GM12878 (cell line): ENCODE results near the gene CYYR1. TPM values are rescaled to one million over a fixed set of nuclear protein-coding genes. Genes with fewer than 3 reads are reported as not detected.

Experiments used
- ATAC-seq: fragments of 200-7000 bp; cut with Tn5 transposase; 3 replicates; pipeline ENCODE4 v1.9.1; 2020; ENCODE audit warnings: mild to moderate bottlenecking, moderate library complexity
- BruUV-seq: library from RNA; stranded (reverse); fragments of 400-500 nt; replicated peaks from 2 replicates; lab custom pipeline; 2021; lab: Mats Ljungman, UMichigan
- CTCF ChIA-PET: fragments of 300-600 bp; sonication (Branson Sonifier 250); formaldehyde crosslinking; extraction: SDS; loops from one replicate; lab custom pipeline; 2021; ENCODE audit warnings: inconsistent platforms; lab: Yijun Ruan, JAX
- POLR2A ChIA-PET: fragments of 350-600 bp; formaldehyde crosslinking; extraction: SDS; loops from one replicate; lab custom pipeline; 2021; ENCODE audit warnings: inconsistent platforms; lab: Charles Lee
- RAD21 ChIA-PET: fragments of 300-600 bp; sonication (Branson Sonifier 250); formaldehyde crosslinking; loops from one replicate; lab custom pipeline; 2023; ENCODE audit warnings: antibody characterized with exemption; ENCODE audit not compliant: unreplicated experiment; lab: Charles Lee
- SMC1A ChIA-PET: fragments of 300-600 bp; sonication (Branson Sonifier 250); formaldehyde crosslinking; loops from one replicate; lab custom pipeline; 2023; ENCODE audit not compliant: unreplicated experiment, uncharacterized antibody; lab: Charles Lee
- DNase-seq: peaks from one replicate; pipeline ENCODE4 v3.0.0-alpha.2; 2011; ENCODE audit warnings: low read depth, low spot score
- FAIRE-seq: peaks from 3 replicates; lab custom pipeline; 2011; peaks lifted over from hg19 to GRCh38; lab: Jason Lieb, UNC
- H2AFZ ChIP-seq: 2 replicates; pipeline ENCODE4 v1.6.0; 2011; ENCODE audit warnings: low read depth, low read length, control low read depth; ENCODE audit not compliant: control insufficient read depth
- H3K27ac ChIP-seq: 2 replicates; pipeline ENCODE4 v1.5.1; 2011; ENCODE audit warnings: control low read depth; ENCODE audit not compliant: control insufficient read depth, insufficient read depth
- H3K27me3 ChIP-seq, 2 experiments: replicated peaks in 1 of 2; 2 replicates each; pipeline versions ENCODE4 v1.6.0 to v1.6.1; 2011; ENCODE audit warnings: low read length in 1 of 2; ENCODE audit not compliant: control insufficient read depth in 2 of 2, insufficient read depth in 2 of 2
- H3K36me3 ChIP-seq, 2 experiments: 2 replicates each; pipeline ENCODE4 v1.5.1; 2011; ENCODE audit warnings: low read length in 1 of 2; ENCODE audit not compliant: control insufficient read depth in 2 of 2, insufficient read depth in 2 of 2
- H3K4me1 ChIP-seq: 2 replicates; pipeline ENCODE4 v1.6.1; 2011; ENCODE audit warnings: mild to moderate bottlenecking, low read length, moderate library complexity, mixed read lengths; ENCODE audit not compliant: control insufficient read depth, insufficient read depth
- H3K4me2 ChIP-seq: 2 replicates; pipeline ENCODE4 v1.6.0; 2011; ENCODE audit warnings: control low read depth; ENCODE audit not compliant: control insufficient read depth, insufficient read depth
- H3K4me3 ChIP-seq: fragments of 200-600 bp; sonication (generic); 2 replicates; pipeline ENCODE4 v1.5.1; 2016
- H3K79me2 ChIP-seq: 2 replicates; pipeline ENCODE4 v1.6.0; 2011; ENCODE audit warnings: low read length; ENCODE audit not compliant: control insufficient read depth, insufficient read depth
- H3K9ac ChIP-seq: 2 replicates; pipeline ENCODE4 v1.8.0; 2011; ENCODE audit warnings: low read length, control low read depth, mixed read lengths; ENCODE audit not compliant: control insufficient read depth, insufficient read depth
- H3K9me3 ChIP-seq: replicated peaks from 3 replicates; pipeline ENCODE4 v1.5.1; 2011; ENCODE audit warnings: mild to moderate bottlenecking, low read length; ENCODE audit not compliant: control insufficient read depth, insufficient read depth
- H4K20me1 ChIP-seq: 2 replicates; pipeline ENCODE4 v1.6.0; 2011; ENCODE audit not compliant: control insufficient read depth, insufficient read depth
- ASH2L ChIP-seq: fragments of 300-600, 200-600 bp; sonication (generic); IDR thresholded peaks from 2 replicates; pipeline ENCODE4 v1.6.1; 2017; ENCODE audit warnings: low read depth, mild to moderate bottlenecking, borderline replicate concordance
- BCL11A ChIP-seq: IDR thresholded peaks from 2 replicates; pipeline ENCODE4 v1.6.1; 2011; ENCODE audit warnings: low read depth, low read length
- CBFB ChIP-seq: IDR thresholded peaks from 2 replicates; pipeline ENCODE4 v1.6.1; 2016; ENCODE audit warnings: antibody characterized with exemption, low read depth
- KLF5 ChIP-seq: fragments of 450-650 bp; IDR thresholded peaks from 2 replicates; pipeline ENCODE4 v1.6.1; 2014; ENCODE audit warnings: mild to moderate bottlenecking; ENCODE audit not compliant: partially characterized antibody
- POLR2A ChIP-seq: IDR thresholded peaks from 2 replicates; pipeline ENCODE4 v1.6.1; 2011; ENCODE audit warnings: low read depth, mild to moderate bottlenecking, low read length
- WGBS: methylation state at CpG from one replicate; pipeline ENCODE4 v1.1.6; 2016; ENCODE audit warnings: low lambda C conversion rate; ENCODE audit not compliant: insufficient replicate concordance, insufficient coverage; ENCODE audit errors: missing lambda C conversion rate; 5-methylcytosine and 5-hydroxymethylcytosine counted together
- in situ Hi-C: fragments of 300-500 bp; cut with MboI; formaldehyde crosslinking; loops from 9 replicates; pipeline ENCODE4 v1.14.3; 2018; ENCODE audit warnings: mixed read lengths
- intact Hi-C: fragments of 100-400 bp; cut with micrococcal nuclease; formaldehyde crosslinking; loops from one replicate; pipeline ENCODE4 v1.14.2; 2022; ENCODE audit not compliant: unreplicated experiment
- polyA plus RNA-seq, 11 experiments: library from polyadenylated mRNA; depleted of rRNA in 4 of 11; unstranded in 6 of 11; stranded (reverse) in 5 of 11; fragments of >200 nt; fragmentation: Nextera tagmentation in 4 of 11; fragmentation: Illumina TruSeq in 1 of 11; extraction: Ambion mirVana in 4 of 11; extraction: Trizol in 1 of 11; gene quantifications; 1 replicate in 1 of 11; 2 replicates in 10 of 11; pipeline versions ENCODE4 v1.2.1 to v1.2.3, GENCODE V29; 2011 to 2016; ENCODE audit warnings: inconsistent platforms in 2 of 11, missing spikeins in 2 of 11, low read depth in 1 of 11
- total RNA-seq, 4 experiments: library from RNA; depleted of rRNA in 3 of 4; stranded (reverse); fragments of >200 nt in 3 of 4; fragmentation: Illumina TruSeq in 1 of 4; extraction: Trizol in 1 of 4; gene quantifications; 2 replicates each; pipeline versions ENCODE4 v1.2.1 to v1.2.3, GENCODE V29; 2013 to 2021
- TF ChIP-seq, protein P1 (sequence below): fragments of 450-650 bp; IDR thresholded peaks from 2 replicates; pipeline ENCODE4 v1.6.1; 2017; ENCODE audit warnings: antibody characterized with exemption, mild to moderate bottlenecking, moderate library complexity
- TF ChIP-seq, protein P2 (sequence below): IDR thresholded peaks from 2 replicates; pipeline ENCODE4 v1.6.1; 2012; ENCODE audit warnings: low read length, inconsistent platforms

CYYR1 gene
- total and polyA plus RNA-seq, 10 of the 15 experiments (the other 5 are each of a cell fraction or from before 2014, with no cell fraction given) = 0.11 to 0.13 TPM; not detected in 8

DNA sequence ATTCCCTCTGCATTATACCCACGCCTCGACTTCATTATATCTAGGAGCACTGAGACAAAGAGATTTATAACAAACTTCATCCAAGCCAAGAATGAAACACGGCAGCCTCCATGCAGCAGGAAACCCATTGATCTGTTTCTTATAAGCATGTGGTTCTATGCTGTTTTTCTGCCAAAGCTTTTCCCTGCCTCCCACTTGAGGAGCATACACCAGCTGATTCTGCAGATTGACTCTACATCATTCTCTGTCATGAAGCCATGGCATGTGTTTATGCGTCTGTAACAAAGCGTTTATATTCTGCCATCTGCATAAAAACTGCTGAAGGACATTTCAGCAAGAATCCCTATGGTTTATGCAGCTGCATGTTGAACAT lies 102.0 kb downstream of the CYYR1 start:
- ChIA-PET SMC1A (no interaction called here), CTCF (no interaction called here), RAD21 (no interaction called here), POLR2A (no interaction called here)
- Histone ChIP-seq H3K27me3 (no peaks in the 10 kb centered on the region), H3K4me2 (no peak overlapping the region), H3K79me2 (no peaks in the 10 kb centered on the region), H3K27ac (no peak overlapping the region), H2AFZ (no peak overlapping the region), H4K20me1 (no peaks in the 10 kb centered on the region), H3K4me3 (no peak overlapping the region), H3K4me1 (no peaks in the 10 kb centered on the region), H3K36me3 (no peaks in the 10 kb centered on the region), H3K9ac (no peak overlapping the region), H3K9me3 (no peaks in the 10 kb centered on the region)
- intact Hi-C loops (no loop called here), in situ Hi-C loops (no loop called here)
- BruUV-seq = no TSS peak
- FAIRE-seq (no peak), DNase-seq (no peak), ATAC-seq (no peak)
- WGBS = 30% methylated on average over 5 of the region's 5 CpGs
- TF ChIP-seq ASH2L (no peak), CBFB (no peak), BCL11A (no peak), POLR2A (no peak), KLF5 (no peak)
- TF ChIP-seq, protein P1, sequence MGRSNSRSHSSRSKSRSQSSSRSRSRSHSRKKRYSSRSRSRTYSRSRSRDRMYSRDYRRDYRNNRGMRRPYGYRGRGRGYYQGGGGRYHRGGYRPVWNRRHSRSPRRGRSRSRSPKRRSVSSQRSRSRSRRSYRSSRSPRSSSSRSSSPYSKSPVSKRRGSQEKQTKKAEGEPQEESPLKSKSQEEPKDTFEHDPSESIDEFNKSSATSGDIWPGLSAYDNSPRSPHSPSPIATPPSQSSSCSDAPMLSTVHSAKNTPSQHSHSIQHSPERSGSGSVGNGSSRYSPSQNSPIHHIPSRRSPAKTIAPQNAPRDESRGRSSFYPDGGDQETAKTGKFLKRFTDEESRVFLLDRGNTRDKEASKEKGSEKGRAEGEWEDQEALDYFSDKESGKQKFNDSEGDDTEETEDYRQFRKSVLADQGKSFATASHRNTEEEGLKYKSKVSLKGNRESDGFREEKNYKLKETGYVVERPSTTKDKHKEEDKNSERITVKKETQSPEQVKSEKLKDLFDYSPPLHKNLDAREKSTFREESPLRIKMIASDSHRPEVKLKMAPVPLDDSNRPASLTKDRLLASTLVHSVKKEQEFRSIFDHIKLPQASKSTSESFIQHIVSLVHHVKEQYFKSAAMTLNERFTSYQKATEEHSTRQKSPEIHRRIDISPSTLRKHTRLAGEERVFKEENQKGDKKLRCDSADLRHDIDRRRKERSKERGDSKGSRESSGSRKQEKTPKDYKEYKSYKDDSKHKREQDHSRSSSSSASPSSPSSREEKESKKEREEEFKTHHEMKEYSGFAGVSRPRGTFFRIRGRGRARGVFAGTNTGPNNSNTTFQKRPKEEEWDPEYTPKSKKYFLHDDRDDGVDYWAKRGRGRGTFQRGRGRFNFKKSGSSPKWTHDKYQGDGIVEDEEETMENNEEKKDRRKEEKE = no peak
- TF ChIP-seq, protein P2, sequence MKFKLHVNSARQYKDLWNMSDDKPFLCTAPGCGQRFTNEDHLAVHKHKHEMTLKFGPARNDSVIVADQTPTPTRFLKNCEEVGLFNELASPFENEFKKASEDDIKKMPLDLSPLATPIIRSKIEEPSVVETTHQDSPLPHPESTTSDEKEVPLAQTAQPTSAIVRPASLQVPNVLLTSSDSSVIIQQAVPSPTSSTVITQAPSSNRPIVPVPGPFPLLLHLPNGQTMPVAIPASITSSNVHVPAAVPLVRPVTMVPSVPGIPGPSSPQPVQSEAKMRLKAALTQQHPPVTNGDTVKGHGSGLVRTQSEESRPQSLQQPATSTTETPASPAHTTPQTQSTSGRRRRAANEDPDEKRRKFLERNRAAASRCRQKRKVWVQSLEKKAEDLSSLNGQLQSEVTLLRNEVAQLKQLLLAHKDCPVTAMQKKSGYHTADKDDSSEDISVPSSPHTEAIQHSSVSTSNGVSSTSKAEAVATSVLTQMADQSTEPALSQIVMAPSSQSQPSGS = no peak
